ENCODE measurements around the gene CD74.
A peak's percentile ranks its signal among the peaks of the same experiment; 100 is the strongest.
"Not testable (repeated sequence)": the region's sequence is repeated elsewhere in the genome, so short reads cannot be mapped to it uniquely, and the experiment has no call there.

Gene CD74

DNA sequence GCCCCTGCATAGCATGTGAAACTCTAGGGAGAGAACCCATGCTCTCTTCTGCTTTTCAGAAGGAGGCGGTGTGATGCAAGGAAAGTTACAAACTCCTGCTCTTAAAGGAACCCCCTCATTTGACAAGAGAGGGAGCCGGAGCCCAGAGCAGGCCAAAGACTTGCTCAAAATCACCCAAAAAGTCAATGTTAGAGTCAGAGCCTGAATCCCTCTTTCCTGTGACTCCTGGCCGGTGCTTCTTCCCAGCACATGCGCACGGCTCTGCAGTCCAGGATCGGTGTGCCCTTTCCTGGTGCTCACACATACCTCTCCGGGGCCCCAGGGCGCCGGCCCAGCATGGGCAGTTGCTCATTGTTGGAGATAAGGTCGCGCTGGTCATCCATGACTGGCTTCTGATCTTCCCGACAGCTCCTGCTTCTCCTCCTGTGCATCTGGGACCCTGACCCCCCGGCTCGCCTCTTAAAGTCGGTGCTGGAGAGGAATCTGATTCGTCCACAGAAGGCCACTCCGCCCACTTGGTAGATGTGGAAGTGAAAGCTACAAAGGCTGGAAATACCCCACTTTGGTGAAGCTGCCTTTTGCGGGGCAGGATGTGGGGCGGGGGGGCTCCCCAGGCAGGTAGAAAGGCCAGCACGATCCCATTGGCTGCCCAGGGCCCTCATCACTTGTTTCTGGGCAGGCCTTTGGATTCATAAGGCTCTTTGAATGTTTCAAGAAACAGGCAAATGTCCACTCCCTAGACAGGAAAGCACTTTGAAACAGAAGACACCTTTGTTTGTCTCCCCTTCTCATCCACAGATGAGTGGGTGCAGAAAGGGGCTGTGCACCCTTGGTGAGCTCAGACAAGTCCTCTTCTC, at the start of gene CD74:
Gene CD74 (minus strand): TSS at position 592 of the 857 bp plus-strand sequence. CDS start 161 bp downstream, at position 431.
- DNase-seq: peak; percentile 34

DNA sequence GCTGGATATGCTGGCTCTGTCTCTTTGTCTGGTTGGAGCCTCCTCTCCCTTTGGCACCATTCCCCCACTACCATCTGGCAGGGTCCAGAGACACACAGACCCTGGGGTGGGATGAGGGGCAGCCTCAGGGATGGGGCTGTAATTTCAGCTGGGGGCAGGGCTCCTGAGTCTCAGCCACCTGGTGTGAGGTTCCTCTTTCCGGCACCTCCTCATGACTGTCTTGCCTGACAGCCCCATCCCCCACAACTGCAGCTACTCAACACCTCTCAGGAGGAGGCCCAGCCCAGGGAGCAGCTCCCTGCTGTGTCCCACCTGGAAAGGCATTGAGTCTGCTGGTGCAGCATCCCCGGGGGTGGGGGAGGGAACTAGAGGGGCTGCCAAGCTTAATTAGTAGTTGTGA, 48.5 kb upstream of the CD74 start:
- no peak for DNase-seq

DNA sequence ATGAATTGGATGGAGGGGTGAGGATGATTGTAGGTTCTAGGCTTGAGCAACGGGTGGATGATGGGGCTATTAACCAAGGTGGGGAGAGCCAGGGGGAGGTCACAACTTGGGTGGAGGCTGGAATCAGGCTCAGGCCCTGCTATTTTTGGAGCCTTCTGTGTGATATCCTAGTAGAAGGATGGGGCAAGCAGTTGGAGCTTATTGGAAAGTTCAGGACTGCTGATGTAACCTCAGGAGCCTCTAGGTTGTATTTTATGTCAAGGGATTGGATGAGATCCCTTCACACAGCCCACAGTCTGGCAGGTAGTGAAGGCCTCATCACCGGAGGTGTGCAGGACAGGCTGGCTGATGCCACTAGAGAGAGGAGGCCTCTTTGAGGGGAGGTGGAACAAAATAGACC, 48.1 kb upstream of the CD74 start:
- DNase-seq: no peak

DNA sequence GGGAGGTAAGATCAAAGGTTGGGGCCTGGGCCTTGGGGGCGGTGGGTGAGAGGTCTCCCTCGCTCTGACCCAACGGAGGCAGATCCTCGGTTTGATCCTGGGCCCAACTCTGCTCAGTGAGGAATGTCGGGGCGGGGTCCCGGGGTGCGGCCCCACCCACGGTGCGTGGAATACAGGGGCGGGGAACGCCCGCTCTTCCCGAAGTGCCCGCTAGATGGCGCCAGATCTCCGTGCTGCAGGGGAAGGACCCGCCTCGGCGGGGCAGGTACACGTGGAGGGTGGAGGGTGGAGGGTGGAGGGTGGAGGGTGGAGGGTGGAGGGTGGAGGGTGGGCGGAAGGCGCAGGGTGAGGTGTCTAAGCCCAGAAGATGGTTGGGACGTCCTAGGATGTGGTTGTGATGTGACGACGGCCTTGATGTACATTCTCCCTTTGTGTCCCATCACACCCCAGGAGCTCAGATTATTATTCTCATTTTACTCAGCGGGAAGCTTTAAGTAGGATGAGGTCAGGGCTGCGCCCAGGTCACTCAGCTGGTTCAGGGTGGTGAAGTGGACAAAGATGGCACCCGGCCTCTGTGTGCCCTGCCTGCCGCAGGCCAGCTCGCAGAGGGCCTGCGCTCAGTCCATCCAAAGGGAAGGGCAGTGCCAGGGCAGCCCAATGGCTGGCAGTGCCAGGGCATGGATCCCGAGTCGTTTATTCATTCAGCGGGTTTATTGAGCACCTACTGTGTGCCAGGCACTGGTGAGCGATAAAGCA, 46.3 kb upstream of the CD74 start:
- peak; percentile 25 for DNase-seq

DNA sequence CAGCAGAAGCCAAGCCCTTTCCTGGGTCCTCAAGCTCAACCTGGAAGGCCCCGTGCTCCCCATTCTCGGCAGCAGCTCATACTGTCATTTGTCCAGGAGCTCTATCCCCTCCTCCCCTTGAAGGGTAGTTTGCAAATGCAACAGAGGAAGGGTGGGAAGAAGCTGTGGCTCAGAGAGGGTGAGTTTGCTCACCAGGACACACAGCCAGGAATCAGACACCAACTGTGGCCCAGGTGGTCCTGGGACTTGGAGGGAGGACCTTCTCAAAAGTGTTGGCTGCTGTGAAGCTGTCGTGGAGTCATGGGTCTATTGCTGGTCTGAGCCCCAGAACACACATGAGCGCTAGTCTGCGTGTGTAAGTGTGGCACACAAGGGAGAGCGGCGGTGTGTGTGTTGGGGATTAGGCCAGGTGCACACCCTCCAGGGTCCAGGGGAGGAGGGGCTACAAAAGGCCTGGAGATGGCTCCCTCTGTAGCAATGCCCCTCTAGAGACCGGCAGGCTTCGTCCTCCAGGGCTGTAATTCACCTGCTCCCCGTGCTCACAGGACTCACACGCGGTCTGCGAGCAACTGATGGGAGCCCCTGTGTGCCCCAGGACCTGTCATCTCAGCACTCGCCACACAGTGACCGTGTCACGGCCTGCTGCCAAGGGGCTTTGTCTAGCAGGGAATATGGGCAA, 45.0 kb upstream of the CD74 start:
- no peak for DNase-seq

DNA sequence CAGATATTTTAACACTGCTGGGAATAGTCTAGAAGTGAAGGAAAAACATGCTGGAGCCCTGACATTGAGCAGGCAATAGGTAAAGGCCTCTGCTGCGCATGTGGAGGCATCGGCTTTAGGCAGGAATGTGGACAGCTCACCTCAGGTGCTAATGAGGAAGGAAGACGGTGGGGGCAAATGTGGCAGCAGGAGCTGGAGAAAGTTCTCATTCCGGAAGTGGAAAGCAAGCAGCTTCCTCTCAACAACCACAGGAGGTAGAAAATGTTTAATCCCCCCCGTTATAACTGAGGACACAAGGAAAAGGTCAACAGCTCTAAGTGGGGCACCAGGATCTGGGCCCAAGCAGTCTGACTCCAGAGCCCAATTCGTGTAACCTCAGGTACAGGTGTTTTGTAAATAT, 44.4 kb upstream of the CD74 start:
- no peak for DNase-seq

DNA sequence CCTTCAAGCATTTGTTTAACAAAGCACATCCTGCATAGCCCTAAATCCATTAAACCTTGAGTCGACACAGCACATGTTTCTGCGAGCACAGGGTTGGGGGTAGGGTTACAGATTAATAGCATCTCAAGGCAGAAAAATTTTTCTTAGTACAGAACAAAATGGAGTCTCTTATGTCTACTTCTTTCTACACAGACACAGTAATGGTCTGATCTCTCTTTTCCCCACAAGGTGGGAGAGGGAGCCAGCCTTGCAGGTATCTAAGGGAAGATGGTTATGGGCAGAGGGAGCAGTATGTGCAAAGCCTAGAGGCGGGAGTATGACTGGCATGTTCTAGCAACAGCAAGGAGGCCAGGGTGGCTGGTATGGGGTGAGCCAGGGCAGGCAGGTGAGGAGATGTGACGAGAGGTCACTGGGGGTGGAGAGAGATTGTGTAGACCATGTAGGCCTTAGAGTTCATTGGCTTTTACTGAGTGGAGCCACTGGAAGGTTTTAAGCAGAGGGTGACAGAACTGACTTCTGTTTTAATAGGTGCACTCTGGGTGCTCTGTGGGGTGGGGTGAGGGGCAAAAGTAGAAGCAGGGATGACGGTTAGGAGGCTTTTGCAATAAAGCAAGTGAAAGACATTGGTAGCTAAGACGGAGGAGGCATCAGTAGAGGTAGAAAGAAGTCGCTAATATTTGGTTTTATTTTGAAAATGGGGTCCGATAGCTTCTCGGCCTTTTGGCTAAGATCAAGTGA, 42.0 kb upstream of the CD74 start:
- no peak for DNase-seq

DNA sequence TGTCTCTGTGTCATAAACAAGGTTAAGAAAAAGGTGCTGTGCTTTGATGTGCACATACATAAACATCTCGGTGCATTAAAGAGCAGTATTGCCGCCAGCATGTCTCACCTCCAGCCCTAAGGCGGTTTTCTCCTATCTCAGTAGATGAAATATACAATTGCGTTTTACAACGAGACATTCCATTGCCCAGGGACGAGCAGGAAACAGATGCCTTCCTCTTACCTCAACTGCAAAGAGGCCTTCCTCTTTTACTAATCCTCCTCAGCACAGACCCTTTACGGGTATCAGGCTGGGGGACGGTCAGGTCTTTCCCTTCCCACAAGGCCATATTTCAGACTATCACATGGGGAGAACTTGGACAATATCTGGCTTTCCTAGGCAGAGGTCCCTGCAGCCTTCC, 41.3 kb upstream of the CD74 start:
- DNase-seq: not testable (repeated sequence)

DNA sequence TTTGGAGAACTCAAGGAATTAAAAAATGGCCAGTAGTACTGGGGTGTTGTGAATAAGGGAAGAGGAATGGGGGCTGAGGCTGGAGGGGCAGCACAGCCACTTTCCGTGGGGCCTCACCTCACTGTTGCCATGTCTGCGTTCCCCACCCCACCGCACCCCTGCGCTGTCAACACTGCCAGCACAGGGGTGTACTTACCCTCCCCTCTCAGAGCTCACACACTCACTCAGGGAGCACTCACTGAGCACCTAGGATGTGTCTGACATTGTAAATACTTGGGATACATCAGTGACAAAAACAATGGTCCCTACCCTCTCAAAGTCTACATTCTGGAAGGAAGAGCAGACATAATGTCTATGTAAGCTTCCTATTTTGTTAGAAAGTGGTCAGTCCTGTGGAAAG, 40.2 kb upstream of the CD74 start:
- no peak for DNase-seq

DNA sequence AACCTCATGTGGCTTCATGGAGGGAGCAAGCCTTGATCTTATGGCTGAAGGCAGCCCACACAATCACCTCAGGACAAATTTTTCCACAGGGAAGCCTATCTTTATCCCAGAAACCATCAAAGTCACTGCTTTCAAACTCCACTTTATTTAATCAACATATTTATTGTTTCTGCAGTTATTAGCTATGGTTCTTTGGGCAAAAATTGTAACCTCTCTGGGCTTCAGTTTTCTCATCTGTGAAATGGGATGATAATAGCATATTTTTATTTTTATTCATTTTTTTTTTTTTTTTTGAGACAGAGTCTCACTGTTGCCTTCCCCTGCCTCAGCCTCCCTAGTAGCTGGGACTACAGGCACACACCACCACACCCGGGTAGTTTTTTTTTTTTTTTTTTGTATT, 38.9 kb upstream of the CD74 start:
- DNase-seq: no peak

DNA sequence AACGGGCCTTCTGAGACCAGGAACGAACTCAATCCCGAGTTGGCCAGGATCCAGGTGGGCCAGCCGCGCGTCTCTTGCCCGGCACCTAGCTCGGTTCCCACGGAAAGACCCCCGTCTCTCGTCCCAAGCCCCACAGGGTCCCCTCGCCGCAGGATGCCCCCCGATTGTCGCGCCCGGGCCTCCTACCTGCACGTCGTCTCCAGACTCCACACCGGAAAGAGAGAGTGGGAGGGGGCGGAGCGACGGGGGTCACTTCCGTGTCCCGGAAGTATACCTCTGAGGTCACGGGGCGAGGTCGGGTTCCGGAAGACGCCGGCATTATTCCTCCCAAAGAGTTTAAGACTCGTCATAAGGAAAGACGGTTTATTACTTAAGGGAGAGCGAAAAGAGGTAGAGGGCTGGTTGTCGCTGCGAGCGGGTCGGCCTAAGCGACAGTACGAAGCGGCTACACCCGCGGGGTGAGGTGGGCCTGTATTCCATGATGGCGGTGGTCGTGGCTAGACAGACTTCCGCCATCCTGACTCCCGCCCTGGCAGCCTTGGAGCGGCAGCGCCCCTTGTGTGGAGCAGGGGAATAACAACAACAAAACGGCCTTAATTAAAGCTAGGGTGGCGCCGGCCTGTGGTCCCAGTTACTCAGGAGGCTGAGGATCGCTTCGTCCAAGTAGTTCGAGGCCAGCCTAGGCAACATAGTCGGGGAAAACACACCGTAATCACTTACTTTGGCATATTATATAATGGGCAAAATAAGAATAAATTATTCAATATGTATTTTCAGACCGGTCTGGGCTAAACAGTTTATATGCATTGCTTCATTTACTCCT, 37.0 kb upstream of the CD74 start, which contains the start of gene RPS14:
Gene RPS14 (minus strand): TSS at position 223 of the 823 bp plus-strand sequence. CDS start 2,006 bp downstream, outside the sequence.
- DNase-seq: peak; percentile 95

DNA sequence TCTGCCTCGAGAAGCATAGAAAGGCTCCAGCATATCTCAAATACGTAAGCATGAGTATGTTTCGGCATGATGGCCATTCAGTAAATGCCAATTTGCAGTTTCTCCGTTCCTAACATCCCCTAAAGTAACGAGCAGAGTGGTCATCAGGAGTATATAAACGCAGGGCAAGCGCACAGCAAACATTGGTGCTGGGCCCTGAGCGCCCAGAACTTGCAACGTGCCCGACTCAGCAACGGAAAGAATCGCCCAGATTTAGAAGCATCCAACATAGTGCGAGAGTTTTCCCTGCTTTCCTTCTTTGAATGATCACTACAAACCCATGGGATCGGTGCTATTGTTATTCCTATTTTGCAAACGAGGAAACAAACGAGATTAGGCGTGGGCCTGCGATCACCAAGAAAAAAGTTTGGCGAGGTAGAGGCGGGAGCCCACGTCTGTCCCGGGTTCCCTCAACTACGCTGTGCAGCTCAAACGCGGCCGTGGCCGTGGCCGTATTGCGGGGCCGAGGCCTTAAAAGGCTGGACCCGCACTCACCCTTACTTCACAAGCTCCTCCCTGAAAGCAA, 36.3 kb upstream of the CD74 start:
- no peak for DNase-seq

DNA sequence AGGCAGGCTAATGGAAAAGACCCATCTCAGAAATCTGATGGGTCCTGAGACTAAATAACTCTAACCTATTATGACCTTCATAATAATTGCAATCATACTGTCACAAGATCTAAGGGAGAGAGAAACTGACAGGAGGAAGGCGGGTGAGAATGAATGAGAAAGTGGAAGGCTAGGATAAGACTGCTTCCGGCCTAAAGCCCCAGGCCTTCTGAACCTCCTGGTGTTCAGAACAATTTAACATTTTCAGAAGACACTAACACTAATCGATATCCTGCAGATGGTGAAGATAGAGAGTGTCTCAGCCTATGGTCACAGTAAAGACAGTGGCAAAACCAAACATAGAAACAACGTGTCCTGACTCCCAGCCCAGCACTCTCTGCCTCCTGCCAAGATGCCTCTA, 35.6 kb upstream of the CD74 start:
- no peak for DNase-seq

DNA sequence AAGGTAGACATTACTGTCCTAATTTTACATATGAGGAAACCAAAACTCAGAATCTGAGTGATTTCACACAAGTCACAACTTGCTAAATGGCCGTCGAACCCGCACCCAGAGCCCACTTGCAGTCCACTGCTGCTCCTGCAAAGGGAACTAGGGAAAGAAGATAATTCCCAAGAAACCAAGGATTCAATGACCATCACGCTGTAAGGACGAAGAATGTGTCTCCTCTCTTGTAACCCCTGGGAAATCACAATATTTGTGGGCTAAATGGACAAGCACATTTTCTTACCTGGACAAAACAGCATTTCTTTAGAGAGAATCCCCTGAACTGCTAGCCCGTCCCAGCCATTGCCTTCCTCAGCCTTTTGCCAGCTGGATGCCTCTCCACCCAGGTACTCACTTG, 34.5 kb upstream of the CD74 start:
- no peak for DNase-seq

DNA sequence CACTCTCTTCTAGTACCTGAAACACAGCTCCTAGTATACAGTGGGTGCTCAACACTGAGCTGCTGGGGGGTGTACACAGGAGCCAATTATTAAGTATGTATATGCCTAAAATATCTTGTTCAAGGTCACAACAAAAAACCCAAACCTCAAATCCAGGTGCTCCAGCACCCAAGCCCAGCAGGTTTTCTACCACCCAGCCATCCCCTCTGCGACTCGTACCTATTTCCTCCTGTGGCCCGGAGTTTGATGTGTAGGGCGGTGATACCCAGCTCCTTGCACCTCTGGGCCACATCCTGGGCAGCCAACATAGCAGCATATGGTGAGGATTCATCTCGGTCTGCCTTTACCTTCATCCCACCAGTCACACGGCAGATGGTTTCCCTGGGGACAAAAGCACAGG, 33.9 kb upstream of the CD74 start:
- no peak for DNase-seq

DNA sequence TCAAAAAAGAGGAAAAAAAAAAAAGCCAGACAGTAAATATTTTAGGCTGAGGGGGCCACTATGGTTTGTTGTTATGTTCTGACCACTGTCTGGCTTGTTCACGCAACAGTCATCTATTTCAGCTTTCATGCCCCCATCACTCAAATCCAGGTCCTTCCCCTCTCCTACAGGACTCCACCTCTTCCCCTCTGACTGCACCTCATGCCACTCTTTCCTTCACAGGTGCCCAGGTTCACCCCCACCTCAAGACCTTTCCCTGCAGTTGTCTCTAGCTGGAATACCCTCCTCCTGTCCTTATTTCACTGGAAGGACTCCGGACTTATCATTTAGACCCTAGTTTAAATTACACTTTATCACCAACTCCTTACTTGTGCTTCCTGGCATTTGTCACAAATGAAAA, 33.4 kb upstream of the CD74 start:
- no peak for DNase-seq

DNA sequence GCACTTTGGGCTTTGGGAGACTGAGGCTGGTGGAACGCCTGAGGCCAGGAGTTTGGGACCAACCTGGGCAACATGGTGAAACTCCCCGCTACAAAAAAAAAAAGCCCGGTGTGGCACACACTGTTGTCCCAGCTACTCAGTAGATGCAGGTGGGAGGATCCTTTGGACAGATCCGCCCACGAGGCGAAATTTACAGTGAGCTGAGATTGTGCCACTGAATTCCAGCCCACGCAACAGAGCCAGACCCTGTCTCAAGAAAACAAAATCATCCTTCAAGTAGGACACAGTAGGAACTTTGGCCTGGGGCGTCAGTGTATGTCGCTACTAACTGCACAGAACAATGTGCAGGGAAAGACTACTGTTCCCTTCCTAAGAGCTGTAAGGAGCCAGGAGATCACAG, 32.1 kb upstream of the CD74 start:
- no peak for DNase-seq

DNA sequence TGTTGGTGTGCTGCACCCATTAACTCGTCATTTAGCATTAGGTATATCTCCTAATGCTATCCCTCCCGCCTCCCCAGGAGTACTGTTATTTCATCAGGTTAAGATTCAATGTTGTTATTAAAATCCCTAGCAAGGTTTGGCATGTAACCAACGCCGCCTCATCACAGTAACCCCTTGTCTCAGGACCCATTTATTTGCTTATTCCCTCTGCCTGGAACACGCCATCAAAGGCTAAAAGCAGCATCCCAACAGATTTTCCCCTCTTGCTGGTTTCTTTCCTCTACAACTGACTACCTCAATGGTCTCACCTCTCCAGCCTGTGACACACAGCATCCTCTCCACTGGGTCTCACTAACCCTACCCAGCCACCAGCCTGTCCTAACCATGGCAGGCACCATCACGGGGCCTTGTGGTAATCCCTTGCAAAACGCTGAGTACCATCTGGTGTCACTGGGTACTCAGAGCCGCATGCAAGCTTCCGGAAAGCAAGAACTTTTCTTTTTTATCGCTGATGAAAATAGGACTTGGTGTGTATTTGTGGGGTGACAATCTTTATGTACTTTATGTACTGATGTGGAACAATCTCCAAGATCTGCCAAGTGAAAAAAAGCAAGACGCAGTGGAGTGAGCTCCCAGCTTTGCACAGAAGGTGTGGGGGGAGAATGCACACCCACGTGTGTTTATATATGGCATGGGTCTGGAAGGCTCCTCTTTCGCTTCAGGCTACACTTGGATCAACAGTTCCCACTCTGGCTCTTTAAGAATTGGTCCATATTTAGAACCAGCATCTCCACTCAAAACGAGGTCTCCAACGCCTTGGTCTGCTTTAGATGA, 30.7 kb upstream of the CD74 start:
- no peak for DNase-seq

DNA sequence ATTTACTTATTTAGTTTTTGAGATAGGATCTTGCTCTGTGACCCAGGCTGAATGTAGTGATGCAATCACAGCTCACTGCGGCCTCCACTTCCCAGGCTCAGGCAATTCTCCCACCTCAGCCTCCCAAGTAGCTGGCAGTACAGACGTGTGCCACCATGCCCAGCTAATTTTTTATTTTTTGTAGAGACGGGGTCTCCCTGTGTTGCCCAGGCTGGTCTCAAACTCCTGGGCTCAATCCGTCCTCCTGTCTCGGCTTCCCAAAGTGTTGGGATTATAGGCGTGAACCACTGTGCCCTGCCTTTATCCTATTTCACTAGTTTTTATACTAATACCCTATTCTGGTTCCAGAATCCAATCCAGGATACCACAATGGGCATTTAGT, 30.0 kb upstream of the CD74 start:
- no peak for DNase-seq

DNA sequence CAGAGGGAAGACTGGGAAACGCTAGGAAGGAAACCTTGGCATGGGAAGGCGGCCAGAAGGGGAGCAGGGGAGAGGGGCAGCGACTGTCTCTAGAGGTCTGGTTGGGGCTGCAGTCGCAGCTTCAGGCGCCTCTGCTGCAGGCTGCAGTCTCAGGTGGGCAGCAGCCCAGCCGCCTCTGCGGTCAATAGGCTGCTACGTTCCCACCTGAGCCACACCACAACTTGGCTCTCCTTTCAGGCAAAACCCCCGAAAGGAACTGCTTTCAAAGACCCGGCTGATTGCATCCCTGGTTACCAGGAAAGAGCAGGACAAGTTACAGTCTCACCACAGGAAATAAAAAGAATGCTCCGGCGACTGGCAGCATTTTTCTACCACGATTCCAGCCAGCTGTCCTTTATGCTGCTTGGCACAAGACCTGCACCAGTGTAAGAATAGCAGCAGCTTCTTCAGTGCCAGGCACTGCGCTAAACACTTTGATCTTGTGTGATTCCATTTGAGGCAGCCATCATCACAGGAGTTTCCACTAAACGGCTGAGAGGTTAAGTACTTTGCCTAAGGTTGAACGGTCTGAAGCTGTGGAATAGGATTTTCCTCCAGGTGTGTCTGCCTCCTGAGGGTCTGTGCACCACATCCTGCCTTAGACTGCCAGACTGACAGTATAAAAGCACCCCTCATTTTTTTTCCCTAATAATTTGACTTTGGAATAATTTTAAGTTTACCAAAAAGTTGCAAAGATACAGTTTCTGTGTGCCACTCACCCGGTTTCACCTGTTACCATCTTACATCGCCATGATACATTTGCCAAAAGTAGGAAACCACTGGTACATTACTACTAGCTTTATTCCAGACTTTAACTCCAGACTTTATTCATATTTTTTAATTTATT, 29.3 kb upstream of the CD74 start:
- no peak for DNase-seq
